ENCODE measurements around the gene MORN3.
"Not testable (repeated sequence)": the region's sequence is repeated elsewhere in the genome, so short reads cannot be mapped to it uniquely, and the experiment has no call there.

DNA sequence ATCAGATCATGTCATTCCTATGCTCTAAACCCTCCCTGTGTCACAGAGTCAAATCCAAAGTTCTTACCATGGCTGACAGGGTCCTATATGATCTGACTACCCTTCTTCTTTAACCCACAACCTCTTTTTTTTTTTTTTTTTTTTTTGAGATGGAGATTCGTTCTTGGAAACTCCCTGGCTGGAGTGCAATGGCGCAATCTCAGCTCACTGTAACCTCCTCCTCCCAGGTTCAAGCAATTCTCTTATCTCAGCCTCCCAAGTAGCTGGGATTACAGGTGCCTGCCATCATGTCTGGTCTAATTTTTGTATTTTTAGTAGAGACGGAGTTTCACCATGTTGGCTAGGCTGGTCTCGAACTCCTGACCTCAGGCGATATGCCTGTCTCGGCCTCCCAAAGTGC, 2.6 kb downstream of the MORN3 start:
- not testable (repeated sequence) for TF ChIP-seq POLR2AphosphoS5 (IDR thresholded peaks at IDR 0.05; ENCODE audit: low read depth)
- TF ChIP-seq, protein P1, sequence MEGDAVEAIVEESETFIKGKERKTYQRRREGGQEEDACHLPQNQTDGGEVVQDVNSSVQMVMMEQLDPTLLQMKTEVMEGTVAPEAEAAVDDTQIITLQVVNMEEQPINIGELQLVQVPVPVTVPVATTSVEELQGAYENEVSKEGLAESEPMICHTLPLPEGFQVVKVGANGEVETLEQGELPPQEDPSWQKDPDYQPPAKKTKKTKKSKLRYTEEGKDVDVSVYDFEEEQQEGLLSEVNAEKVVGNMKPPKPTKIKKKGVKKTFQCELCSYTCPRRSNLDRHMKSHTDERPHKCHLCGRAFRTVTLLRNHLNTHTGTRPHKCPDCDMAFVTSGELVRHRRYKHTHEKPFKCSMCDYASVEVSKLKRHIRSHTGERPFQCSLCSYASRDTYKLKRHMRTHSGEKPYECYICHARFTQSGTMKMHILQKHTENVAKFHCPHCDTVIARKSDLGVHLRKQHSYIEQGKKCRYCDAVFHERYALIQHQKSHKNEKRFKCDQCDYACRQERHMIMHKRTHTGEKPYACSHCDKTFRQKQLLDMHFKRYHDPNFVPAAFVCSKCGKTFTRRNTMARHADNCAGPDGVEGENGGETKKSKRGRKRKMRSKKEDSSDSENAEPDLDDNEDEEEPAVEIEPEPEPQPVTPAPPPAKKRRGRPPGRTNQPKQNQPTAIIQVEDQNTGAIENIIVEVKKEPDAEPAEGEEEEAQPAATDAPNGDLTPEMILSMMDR (IDR thresholded peaks at IDR 0.05; ENCODE audit: insufficient read depth, low read length): not testable (repeated sequence)
- TF ChIP-seq, protein P2, sequence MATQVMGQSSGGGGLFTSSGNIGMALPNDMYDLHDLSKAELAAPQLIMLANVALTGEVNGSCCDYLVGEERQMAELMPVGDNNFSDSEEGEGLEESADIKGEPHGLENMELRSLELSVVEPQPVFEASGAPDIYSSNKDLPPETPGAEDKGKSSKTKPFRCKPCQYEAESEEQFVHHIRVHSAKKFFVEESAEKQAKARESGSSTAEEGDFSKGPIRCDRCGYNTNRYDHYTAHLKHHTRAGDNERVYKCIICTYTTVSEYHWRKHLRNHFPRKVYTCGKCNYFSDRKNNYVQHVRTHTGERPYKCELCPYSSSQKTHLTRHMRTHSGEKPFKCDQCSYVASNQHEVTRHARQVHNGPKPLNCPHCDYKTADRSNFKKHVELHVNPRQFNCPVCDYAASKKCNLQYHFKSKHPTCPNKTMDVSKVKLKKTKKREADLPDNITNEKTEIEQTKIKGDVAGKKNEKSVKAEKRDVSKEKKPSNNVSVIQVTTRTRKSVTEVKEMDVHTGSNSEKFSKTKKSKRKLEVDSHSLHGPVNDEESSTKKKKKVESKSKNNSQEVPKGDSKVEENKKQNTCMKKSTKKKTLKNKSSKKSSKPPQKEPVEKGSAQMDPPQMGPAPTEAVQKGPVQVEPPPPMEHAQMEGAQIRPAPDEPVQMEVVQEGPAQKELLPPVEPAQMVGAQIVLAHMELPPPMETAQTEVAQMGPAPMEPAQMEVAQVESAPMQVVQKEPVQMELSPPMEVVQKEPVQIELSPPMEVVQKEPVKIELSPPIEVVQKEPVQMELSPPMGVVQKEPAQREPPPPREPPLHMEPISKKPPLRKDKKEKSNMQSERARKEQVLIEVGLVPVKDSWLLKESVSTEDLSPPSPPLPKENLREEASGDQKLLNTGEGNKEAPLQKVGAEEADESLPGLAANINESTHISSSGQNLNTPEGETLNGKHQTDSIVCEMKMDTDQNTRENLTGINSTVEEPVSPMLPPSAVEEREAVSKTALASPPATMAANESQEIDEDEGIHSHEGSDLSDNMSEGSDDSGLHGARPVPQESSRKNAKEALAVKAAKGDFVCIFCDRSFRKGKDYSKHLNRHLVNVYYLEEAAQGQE (IDR thresholded peaks at IDR 0.05; ENCODE audit: insufficient replicate concordance, low read depth): not testable (repeated sequence)

All from HL-60 (cell line).